Sigmoid colon (tissue), 3 donors: ENCODE results near the gene CTSL.

ENCODE experiments used
- POLR2A ChIP-seq, 2 donors: fragments of 450-650 bp; IDR thresholded peaks; one replicate each; pipeline ENCODE4 v1.6.1; 2016; ENCODE audit warnings: antibody characterized with exemption in 2 of 2, mild to moderate bottlenecking in 2 of 2, moderate library complexity in 2 of 2
- TF ChIP-seq, protein P1 (sequence below), 4 experiments: fragments of 450-650 bp in 3 of 4; fragments of 200-600 bp in 1 of 4; IDR thresholded peaks; one replicate each; pipeline ENCODE4 v1.5.1; 2016 to 2019; ENCODE audit warnings: antibody characterized with exemption in 4 of 4, mild to moderate bottlenecking in 3 of 4, moderate library complexity in 2 of 4

DNA sequence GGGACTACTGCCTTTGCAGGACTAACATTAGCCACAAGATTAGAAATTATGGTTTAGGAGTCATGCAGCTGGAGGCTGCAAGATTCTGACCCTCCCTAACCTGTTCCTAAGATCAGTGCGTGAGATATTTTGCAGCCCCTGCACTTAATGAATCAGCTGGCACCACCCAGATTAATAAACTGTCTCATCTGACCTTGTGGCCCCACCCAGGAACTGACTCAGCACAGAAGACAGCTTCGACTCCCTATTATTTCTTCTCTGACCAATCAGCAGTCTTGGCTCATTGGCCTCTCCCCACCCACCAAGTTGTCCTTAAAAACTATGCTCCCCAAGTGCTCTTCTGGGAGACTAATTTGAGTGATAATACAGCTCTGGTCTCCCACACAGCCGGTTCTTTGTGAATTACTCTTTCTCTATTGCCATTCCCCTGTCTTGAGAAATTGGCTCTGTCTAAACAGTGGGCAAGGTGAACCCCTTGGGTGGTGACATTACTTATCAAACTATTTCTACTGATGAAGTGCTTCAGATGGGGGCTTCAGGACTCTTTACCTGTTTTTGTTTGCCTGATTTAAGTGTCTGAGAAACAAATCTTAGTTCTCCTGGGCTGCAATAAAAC, 17.0 kb downstream of the CTSL start:
- TF ChIP-seq, protein P1, sequence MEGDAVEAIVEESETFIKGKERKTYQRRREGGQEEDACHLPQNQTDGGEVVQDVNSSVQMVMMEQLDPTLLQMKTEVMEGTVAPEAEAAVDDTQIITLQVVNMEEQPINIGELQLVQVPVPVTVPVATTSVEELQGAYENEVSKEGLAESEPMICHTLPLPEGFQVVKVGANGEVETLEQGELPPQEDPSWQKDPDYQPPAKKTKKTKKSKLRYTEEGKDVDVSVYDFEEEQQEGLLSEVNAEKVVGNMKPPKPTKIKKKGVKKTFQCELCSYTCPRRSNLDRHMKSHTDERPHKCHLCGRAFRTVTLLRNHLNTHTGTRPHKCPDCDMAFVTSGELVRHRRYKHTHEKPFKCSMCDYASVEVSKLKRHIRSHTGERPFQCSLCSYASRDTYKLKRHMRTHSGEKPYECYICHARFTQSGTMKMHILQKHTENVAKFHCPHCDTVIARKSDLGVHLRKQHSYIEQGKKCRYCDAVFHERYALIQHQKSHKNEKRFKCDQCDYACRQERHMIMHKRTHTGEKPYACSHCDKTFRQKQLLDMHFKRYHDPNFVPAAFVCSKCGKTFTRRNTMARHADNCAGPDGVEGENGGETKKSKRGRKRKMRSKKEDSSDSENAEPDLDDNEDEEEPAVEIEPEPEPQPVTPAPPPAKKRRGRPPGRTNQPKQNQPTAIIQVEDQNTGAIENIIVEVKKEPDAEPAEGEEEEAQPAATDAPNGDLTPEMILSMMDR (IDR thresholded peaks at IDR 0.05), result no peak
- TF ChIP-seq POLR2A (IDR thresholded peaks at IDR 0.05), result no peak
